ENCODE measurements around the gene MRPL49. TPM values are rescaled to one million over a fixed set of nuclear protein-coding genes. Genes with fewer than 3 reads are reported as not detected.

MRPL49 gene
- total RNA-seq, 3 donors from 2014 or later (not counting 1 experiment from before 2014, with no cell fraction given): 36.8 to 37.5 (median 36.9) TPM

DNA sequence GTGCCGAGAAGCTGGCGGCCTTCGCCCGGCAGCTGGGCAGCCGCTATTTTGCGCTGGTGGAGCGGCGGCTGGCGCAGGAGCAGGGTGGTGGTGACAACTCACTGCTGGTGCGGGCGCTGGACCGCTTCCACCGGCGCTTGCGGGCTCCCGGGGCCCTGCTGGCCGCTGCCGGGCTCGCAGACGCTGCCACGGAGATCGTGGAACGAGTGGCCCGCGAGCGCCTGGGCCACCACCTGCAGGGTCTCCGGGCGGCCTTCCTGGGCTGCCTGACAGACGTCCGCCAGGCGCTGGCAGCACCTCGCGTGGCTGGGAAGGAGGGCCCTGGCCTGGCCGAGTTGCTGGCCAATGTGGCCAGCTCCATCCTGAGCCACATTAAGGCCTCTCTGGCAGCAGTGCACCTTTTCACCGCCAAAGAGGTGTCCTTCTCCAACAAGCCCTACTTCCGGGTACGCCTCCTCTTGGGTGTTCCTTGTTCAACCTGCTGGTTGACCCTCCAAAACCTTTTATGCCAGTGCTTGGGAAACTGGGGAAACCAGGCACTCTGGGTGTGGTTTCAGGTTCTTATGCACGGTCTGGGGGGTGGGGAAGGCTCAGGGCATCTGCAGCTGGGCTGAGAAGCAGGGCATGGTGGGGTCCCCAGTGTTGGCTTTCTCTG lies 13.5 kb upstream of the MRPL49 start:
- Histone ChIP-seq H3K27ac (ENCODE audit: low read length) (no peak overlapping the region), H3K4me3 (ENCODE audit: low read length) (no peak overlapping the region), H3K36me3 (ENCODE audit: control insufficient read depth, insufficient read depth, low read length) (peaks cover 17% of the 10 kb centered on the region), H3K4me1 (ENCODE audit: control insufficient read depth, insufficient read depth, low read length) (peaks cover 37% of the 10 kb centered on the region), H3K27me3 (ENCODE audit: control insufficient read depth, insufficient read depth, low read length) (no peaks in the 10 kb centered on the region), H3K9me3 (ENCODE audit: control insufficient read depth, insufficient read depth, low read length) (no peaks in the 10 kb centered on the region)
- ATAC-seq (no peak), DNase-seq (no peak)
- Mint-ChIP-seq H3K4me1 (peaks cover 34 to 47% of the 10 kb centered on the region in 2 donors), H3K36me3 (no peaks in the 10 kb centered on the region), H3K27ac (no peak overlapping the region), H3K9me3 (no peaks in the 10 kb centered on the region), H3K27me3 (ENCODE audit: low read depth in 2 of 2) (no peaks in the 10 kb centered on the region), H3K4me3 (no peak overlapping the region)
- intact Hi-C loops (cut with micrococcal nuclease): no loop called here
- WGBS (ENCODE audit: insufficient coverage): 95% methylated on average over 38 of the region's 38 CpGs
- TF ChIP-seq, protein P1, sequence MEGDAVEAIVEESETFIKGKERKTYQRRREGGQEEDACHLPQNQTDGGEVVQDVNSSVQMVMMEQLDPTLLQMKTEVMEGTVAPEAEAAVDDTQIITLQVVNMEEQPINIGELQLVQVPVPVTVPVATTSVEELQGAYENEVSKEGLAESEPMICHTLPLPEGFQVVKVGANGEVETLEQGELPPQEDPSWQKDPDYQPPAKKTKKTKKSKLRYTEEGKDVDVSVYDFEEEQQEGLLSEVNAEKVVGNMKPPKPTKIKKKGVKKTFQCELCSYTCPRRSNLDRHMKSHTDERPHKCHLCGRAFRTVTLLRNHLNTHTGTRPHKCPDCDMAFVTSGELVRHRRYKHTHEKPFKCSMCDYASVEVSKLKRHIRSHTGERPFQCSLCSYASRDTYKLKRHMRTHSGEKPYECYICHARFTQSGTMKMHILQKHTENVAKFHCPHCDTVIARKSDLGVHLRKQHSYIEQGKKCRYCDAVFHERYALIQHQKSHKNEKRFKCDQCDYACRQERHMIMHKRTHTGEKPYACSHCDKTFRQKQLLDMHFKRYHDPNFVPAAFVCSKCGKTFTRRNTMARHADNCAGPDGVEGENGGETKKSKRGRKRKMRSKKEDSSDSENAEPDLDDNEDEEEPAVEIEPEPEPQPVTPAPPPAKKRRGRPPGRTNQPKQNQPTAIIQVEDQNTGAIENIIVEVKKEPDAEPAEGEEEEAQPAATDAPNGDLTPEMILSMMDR (IDR thresholded peaks at IDR 0.05): no peak

DNA sequence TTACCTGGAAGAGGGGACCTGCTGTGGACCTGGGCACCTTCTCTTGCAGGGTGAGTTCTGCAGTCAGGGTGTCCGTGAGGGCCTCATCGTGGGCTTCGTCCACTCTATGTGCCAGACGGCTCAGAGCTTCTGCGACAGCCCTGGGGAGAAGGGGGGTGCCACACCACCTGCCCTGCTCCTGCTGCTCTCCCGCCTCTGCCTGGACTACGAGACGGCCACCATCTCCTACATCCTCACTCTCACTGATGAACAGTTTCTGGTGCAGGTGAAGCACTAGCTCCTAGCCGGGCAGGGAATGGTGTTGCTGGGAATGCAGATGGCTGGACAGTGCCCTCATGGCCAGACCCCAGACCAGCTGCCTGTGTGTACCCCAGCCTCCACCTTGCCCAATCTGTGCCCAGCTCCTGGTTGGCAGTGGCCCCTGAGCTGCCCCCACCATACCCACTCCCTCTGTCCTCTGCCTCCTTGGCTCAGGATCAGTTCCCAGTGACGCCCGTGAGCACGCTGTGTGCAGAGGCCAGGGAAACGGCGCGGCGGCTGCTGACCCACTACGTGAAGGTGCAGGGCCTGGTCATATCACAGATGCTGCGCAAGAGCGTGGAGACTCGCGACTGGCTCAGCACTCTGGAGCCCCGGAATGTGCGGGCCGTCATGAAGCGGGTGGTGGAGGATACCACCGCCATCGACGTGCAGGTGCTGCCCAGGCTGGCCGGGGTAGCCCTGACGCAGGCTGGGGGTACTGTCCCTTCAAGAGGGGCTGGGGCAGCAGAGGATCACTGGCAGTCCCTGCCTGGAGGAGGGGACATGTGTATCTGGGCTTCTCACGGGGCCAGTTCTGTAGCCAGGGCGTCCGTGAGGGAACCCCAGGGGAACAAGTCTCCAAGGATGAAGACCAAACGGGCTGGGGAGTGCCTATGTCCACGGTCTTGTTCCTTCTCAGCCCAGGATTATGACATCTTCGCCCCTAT lies 12.6 kb upstream of the MRPL49 start:
- H3K36me3 Mint-ChIP-seq: no peaks in the 10 kb centered on the region
- TF ChIP-seq, protein P1 (IDR thresholded peaks at IDR 0.05): no peak
- Histone ChIP-seq H3K4me3 (ENCODE audit: low read length) (no peak overlapping the region), H3K4me1 (ENCODE audit: control insufficient read depth, insufficient read depth, low read length) (peaks cover 40% of the 10 kb centered on the region), H3K27me3 (ENCODE audit: control insufficient read depth, insufficient read depth, low read length) (no peaks in the 10 kb centered on the region), H3K9me3 (ENCODE audit: control insufficient read depth, insufficient read depth, low read length) (no peaks in the 10 kb centered on the region), H3K36me3 (ENCODE audit: control insufficient read depth, insufficient read depth, low read length) (peaks cover 17% of the 10 kb centered on the region), H3K27ac (ENCODE audit: low read length) (no peak overlapping the region)
- H3K27ac Mint-ChIP-seq: peak overlapping the region; percentile 91 to 97
- WGBS (ENCODE audit: insufficient coverage): 92% methylated on average over 34 of the region's 36 CpGs
- intact Hi-C loops (cut with micrococcal nuclease): loop anchor here (2.0 to 10.0 kb wide), 6 partner anchors 13 to 335 kb away; partner anchors contain the start of genes CAPN1, SF1, SNX15 and VPS51
- ATAC-seq (no peak), DNase-seq (peak in 1 of 2 donors; percentile 28)
- H3K27me3 Mint-ChIP-seq (ENCODE audit: low read depth in 2 of 2): no peaks in the 10 kb centered on the region
- H3K4me1 Mint-ChIP-seq: peaks cover 35 to 47% of the 10 kb centered on the region in 2 donors
- H3K4me3 Mint-ChIP-seq: no peak overlapping the region
- no peaks in the 10 kb centered on the region for H3K9me3 Mint-ChIP-seq

DNA sequence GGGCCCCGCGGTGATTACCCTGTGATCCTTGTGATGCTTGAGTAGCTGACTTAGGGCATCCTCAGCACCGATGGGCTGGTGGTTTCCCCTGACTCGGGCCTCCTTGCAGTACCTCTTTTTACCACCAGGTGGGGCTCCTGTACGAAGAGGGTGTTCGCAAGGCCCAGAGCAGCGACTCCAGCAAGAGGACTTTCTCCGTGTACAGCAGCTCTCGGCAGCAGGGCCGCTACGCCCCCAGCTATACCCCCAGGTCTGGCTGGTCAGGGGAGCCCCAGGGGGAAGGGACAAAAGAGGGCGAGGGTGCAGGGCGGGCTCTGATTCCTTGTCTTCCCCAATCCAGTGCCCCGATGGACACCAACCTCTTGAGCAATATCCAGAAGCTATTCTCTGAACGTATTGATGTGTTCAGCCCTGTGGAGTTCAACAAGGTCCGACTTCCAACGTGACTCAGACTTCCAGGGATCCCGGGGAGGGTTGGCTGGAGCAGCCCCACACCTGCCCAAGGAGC lies 11.7 kb upstream of the MRPL49 start:
- H3K27me3 Mint-ChIP-seq (ENCODE audit: low read depth in 2 of 2): no peaks in the 10 kb centered on the region
- peaks cover 46% of the 10 kb centered on the region for H3K4me1 ChIP-seq (ENCODE audit: control insufficient read depth, insufficient read depth, low read length)
- WGBS (ENCODE audit: insufficient coverage): 18% methylated on average over 18 of the region's 18 CpGs
- peak overlapping the region; percentile 91 to 97 for H3K27ac Mint-ChIP-seq
- H3K9me3 Mint-ChIP-seq: no peaks in the 10 kb centered on the region
- intact Hi-C loops (cut with micrococcal nuclease): loop anchor here (2.0 to 10.0 kb wide), 6 partner anchors 14 to 336 kb away; partner anchors contain the start of genes CAPN1, SF1, SNX15 and VPS51
- H3K4me3 Mint-ChIP-seq: peak overlapping the region; percentile 53
- H3K4me1 Mint-ChIP-seq: peaks cover 35 to 46% of the 10 kb centered on the region in 2 donors
- H3K9me3 ChIP-seq (ENCODE audit: control insufficient read depth, insufficient read depth, low read length): no peaks in the 10 kb centered on the region
- H3K36me3 Mint-ChIP-seq: no peaks in the 10 kb centered on the region
- no peaks in the 10 kb centered on the region for H3K27me3 ChIP-seq (ENCODE audit: control insufficient read depth, insufficient read depth, low read length)
- DNase-seq: peak; percentile 96 to 97
- TF ChIP-seq, protein P1 (IDR thresholded peaks at IDR 0.05): peak; percentile 91
- peak; percentile 62 to 85 (median 71) for ATAC-seq
- no peak overlapping the region for H3K4me3 ChIP-seq (ENCODE audit: low read length)
- H3K27ac ChIP-seq (ENCODE audit: low read length): peak overlapping the region; percentile 53
- H3K36me3 ChIP-seq (ENCODE audit: control insufficient read depth, insufficient read depth, low read length): peaks cover 17% of the 10 kb centered on the region

Data from natural killer cell (primary cell).